A549 (cell line): ENCODE measurements around the gene NPHS1.

Experiments used
- CBX8 ChIP-seq: fragments of 200-600 bp; sonication (generic); IDR thresholded peaks from 2 replicates; pipeline ENCODE4 v1.6.1; 2016
- CHD4 ChIP-seq: fragments of 200-600 bp; sonication (generic); IDR thresholded peaks from 2 replicates; pipeline ENCODE4 v1.6.1; 2016; ENCODE audit warnings: antibody characterized with exemption, mild to moderate bottlenecking, borderline replicate concordance
- EP300 ChIP-seq, 2 experiments: fragments of >200 bp; sonication (Bioruptor Twin); formaldehyde crosslinking; IDR thresholded peaks; 2 replicates in 1 of 2; 3 replicates in 1 of 2; pipeline ENCODE4 v1.6.1; 2016 to 2017
- HMGXB4 ChIP-seq: fragments of 250-450 bp; sonication (Bioruptor Pico); IDR thresholded peaks from 2 replicates; pipeline ENCODE4 v1.5.0; 2021; ENCODE audit warnings: mild to moderate bottlenecking, moderate library complexity, borderline replicate concordance
- JUN ChIP-seq, 2 experiments: fragments of >200 bp; sonication (Bioruptor Twin); formaldehyde crosslinking; IDR thresholded peaks; 2 replicates in 1 of 2; 3 replicates in 1 of 2; pipeline ENCODE4 v1.6.1; 2016 to 2017
- PHF8 ChIP-seq: fragments of 200-600 bp; sonication (generic); IDR thresholded peaks from 2 replicates; pipeline ENCODE4 v1.6.1; 2016; ENCODE audit warnings: low read depth, mild to moderate bottlenecking, antibody characterized with exemption, moderate library complexity, borderline replicate concordance
- POLR2A ChIP-seq: IDR thresholded peaks from 2 replicates; pipeline ENCODE4 v1.6.1; 2012; ENCODE audit warnings: mild to moderate bottlenecking, low read length
- RARB ChIP-seq: fragments of 250-450 bp; sonication (Bioruptor Pico); IDR thresholded peaks from 2 replicates; pipeline ENCODE4 v1.8.0; 2021; ENCODE audit warnings: mild to moderate bottlenecking, moderate library complexity
- RFX5 ChIP-seq: fragments of 450-650 bp; IDR thresholded peaks from 2 replicates; pipeline ENCODE4 v1.7.1; 2014; ENCODE audit warnings: antibody characterized with exemption, mild to moderate bottlenecking, moderate library complexity
- ZNF302 ChIP-seq: fragments of 250-450 bp; sonication (Bioruptor Pico); IDR thresholded peaks from 2 replicates; pipeline ENCODE4 v1.9.0; 2021; ENCODE audit warnings: inconsistent platforms, mild to moderate bottlenecking, moderate library complexity
- TF ChIP-seq, protein P1 (sequence below): fragments of >200 bp; sonication (Bioruptor Twin); formaldehyde crosslinking; IDR thresholded peaks from 3 replicates; pipeline ENCODE4 v1.5.1; 2016
- TF ChIP-seq, protein P2 (sequence below): fragments of 450-650 bp; IDR thresholded peaks from 2 replicates; pipeline ENCODE4 v1.6.1; 2014; ENCODE audit warnings: antibody characterized with exemption
- TF ChIP-seq, protein P3 (sequence below): fragments of 150-350 bp; IDR thresholded peaks from 2 replicates; pipeline ENCODE4 v1.6.1; 2014; ENCODE audit warnings: low read depth, mild to moderate bottlenecking, low read length

DNA sequence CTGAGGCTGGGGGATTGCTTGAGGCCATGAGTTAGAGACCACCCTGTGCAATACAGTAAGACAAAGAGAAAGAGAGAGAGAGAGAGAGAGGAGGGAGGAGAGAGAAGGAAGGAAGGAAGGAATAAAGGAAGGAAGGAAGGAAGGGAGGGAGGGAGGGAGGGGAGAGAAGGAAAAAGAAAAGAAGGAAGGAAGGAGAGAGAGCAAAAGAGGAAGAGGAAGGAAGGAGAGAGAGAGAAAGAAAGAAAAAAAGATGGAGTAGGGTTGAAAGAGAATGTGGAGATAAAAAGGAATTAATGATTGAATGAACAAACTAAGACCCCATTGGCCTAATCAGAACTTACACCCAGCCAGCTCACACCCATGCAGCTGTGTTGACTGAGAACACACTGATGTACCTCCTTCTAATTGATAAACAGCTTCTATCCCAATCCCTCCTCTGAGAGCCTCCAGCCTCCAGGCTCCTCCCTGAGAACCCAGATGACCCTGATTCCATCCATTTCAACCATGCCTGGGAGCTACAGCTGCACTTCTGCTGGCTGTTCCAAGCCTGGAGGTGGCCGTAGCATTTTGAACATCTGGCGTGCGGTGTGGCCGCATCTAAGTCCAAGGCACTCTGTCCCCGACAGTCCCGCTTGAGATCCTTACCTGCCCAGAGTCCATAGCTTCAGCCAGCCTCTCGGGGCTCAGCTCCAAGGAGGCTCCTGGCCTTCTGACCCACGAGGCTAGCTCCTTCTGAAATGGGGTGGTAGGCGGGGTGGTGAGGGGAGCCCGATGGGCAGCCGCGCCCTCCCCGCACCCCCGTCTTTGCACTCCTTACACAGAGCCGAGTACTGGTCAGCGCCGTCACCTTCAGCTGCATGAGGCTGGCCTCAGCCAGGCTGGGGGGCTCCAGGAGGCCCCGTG is 40.7 kb downstream of the NPHS1 start:
- TF ChIP-seq, protein P1, sequence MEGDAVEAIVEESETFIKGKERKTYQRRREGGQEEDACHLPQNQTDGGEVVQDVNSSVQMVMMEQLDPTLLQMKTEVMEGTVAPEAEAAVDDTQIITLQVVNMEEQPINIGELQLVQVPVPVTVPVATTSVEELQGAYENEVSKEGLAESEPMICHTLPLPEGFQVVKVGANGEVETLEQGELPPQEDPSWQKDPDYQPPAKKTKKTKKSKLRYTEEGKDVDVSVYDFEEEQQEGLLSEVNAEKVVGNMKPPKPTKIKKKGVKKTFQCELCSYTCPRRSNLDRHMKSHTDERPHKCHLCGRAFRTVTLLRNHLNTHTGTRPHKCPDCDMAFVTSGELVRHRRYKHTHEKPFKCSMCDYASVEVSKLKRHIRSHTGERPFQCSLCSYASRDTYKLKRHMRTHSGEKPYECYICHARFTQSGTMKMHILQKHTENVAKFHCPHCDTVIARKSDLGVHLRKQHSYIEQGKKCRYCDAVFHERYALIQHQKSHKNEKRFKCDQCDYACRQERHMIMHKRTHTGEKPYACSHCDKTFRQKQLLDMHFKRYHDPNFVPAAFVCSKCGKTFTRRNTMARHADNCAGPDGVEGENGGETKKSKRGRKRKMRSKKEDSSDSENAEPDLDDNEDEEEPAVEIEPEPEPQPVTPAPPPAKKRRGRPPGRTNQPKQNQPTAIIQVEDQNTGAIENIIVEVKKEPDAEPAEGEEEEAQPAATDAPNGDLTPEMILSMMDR: no peak
- no peak for TF ChIP-seq PHF8
- TF ChIP-seq CBX8: no peak
- TF ChIP-seq ZNF302 (CRISPR knock-in tag): no peak
- TF ChIP-seq RFX5: no peak
- no peak for TF ChIP-seq CHD4
- TF ChIP-seq, protein P2, sequence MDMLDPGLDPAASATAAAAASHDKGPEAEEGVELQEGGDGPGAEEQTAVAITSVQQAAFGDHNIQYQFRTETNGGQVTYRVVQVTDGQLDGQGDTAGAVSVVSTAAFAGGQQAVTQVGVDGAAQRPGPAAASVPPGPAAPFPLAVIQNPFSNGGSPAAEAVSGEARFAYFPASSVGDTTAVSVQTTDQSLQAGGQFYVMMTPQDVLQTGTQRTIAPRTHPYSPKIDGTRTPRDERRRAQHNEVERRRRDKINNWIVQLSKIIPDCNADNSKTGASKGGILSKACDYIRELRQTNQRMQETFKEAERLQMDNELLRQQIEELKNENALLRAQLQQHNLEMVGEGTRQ: no peak
- TF ChIP-seq, protein P3, sequence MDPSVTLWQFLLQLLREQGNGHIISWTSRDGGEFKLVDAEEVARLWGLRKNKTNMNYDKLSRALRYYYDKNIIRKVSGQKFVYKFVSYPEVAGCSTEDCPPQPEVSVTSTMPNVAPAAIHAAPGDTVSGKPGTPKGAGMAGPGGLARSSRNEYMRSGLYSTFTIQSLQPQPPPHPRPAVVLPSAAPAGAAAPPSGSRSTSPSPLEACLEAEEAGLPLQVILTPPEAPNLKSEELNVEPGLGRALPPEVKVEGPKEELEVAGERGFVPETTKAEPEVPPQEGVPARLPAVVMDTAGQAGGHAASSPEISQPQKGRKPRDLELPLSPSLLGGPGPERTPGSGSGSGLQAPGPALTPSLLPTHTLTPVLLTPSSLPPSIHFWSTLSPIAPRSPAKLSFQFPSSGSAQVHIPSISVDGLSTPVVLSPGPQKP: no peak
- no peak for TF ChIP-seq POLR2A
- no peak for TF ChIP-seq RARB
- no peak for TF ChIP-seq JUN (IDR thresholded peaks at IDR 0.05)
- TF ChIP-seq EP300 (IDR thresholded peaks at IDR 0.05): no peak
- TF ChIP-seq HMGXB4: no peak
